CD4-positive, alpha-beta memory T cell (primary cell): Measurements from ENCODE around the gene GPR82. TPM values are rescaled to one million over a fixed set of nuclear protein-coding genes. Genes with fewer than 3 reads are reported as not detected.

Experiments
- CTCF ChIA-PET: fragments of 350-600 bp; sonication (Branson Sonifier 250); formaldehyde crosslinking; loops from one replicate; lab custom pipeline; 2021; ENCODE audit warnings: inconsistent platforms; ENCODE audit not compliant: partially characterized antibody; lab: Charles Lee
- POLR2A ChIA-PET: fragments of 350-600 bp; sonication (Branson Sonifier 250); formaldehyde crosslinking; loops from one replicate; lab custom pipeline; 2021; ENCODE audit not compliant: partially characterized antibody; lab: Charles Lee
- DNase-seq, 5 donors: peaks; one replicate each; pipeline versions ENCODE4 v3.0.0 to v3.0.0-alpha.2; 2020 to 2022; ENCODE audit warnings: mixed read lengths in 1 of 5
- H3K27ac ChIP-seq: one replicate; pipeline ENCODE4 v1.7.0; 2013; ENCODE audit warnings: low read depth, low read length
- H3K27me3 ChIP-seq: 2 replicates; pipeline ENCODE4 v1.7.0; 2013; ENCODE audit warnings: mild to moderate bottlenecking, low read length, moderate library complexity; ENCODE audit not compliant: insufficient read depth
- H3K36me3 ChIP-seq: 2 replicates; pipeline ENCODE4 v1.7.0; 2013; ENCODE audit warnings: mild to moderate bottlenecking, low read length, moderate library complexity; ENCODE audit not compliant: insufficient read depth
- H3K4me1 ChIP-seq: 2 replicates; pipeline ENCODE4 v1.7.0; 2013; ENCODE audit warnings: mild to moderate bottlenecking, low read length, moderate library complexity; ENCODE audit not compliant: insufficient read depth
- H3K4me3 ChIP-seq, 2 donors: one replicate each; pipeline ENCODE4 v1.7.0; 2013; ENCODE audit warnings: low read length in 2 of 2, mild to moderate bottlenecking in 1 of 2
- H3K9me3 ChIP-seq, 2 donors: one replicate each; pipeline ENCODE4 v1.7.0; 2013; ENCODE audit warnings: low read length in 2 of 2, control low read depth in 1 of 2; ENCODE audit not compliant: control insufficient read depth in 1 of 2
- H3K27ac Mint-ChIP-seq, 7 donors: one replicate each; pipeline ENCODE4 v1.8.0; 2020 to 2021; ENCODE audit warnings: mixed read lengths in 7 of 7, mild to moderate bottlenecking in 6 of 7, inconsistent platforms in 3 of 7, moderate library complexity in 3 of 7
- H3K27me3 Mint-ChIP-seq, 2 donors: one replicate each; pipeline ENCODE4 v1.8.0; 2020 to 2021; ENCODE audit warnings: mixed read lengths in 2 of 2
- H3K36me3 Mint-ChIP-seq, 2 donors: one replicate each; pipeline ENCODE4 v1.8.0; 2020 to 2021; ENCODE audit warnings: mixed read lengths in 2 of 2, inconsistent platforms in 1 of 2, mild to moderate bottlenecking in 1 of 2
- H3K4me1 Mint-ChIP-seq, 4 donors: one replicate each; pipeline ENCODE4 v1.8.0; 2020 to 2021; ENCODE audit warnings: mixed read lengths in 4 of 4, mild to moderate bottlenecking in 1 of 4
- H3K4me3 Mint-ChIP-seq, 8 donors: one replicate each; pipeline ENCODE4 v1.8.0; 2020 to 2021; ENCODE audit warnings: mixed read lengths in 8 of 8, mild to moderate bottlenecking in 7 of 8, moderate library complexity in 6 of 8, inconsistent platforms in 3 of 8
- H3K9me3 Mint-ChIP-seq, 8 donors: one replicate each; pipeline ENCODE4 v1.8.0; 2020 to 2021; ENCODE audit warnings: mixed read lengths in 8 of 8, mild to moderate bottlenecking in 5 of 8, inconsistent platforms in 3 of 8, moderate library complexity in 1 of 8
- intact Hi-C: fragments of 100-400 bp; cut with micrococcal nuclease; formaldehyde crosslinking; loops from one replicate; pipeline ENCODE4 v1.15.1; 2023
- polyA plus RNA-seq, 2 donors: library from polyadenylated mRNA; unstranded; fragments of 300-500 nt; fragmentation: Illumina TruSeq; gene quantifications; one replicate each; pipeline ENCODE4 v1.2.3, GENCODE V29; 2021
- total RNA-seq, 2 experiments: library from RNA; stranded (reverse); gene quantifications; one replicate each; pipeline ENCODE4 v1.2.3, GENCODE V29; 2021

The GPR82 gene
- total and polyA plus RNA-seq, 4 experiments from 2014 or later, result 0.13 to 0.37 TPM; not detected in 2

DNA sequence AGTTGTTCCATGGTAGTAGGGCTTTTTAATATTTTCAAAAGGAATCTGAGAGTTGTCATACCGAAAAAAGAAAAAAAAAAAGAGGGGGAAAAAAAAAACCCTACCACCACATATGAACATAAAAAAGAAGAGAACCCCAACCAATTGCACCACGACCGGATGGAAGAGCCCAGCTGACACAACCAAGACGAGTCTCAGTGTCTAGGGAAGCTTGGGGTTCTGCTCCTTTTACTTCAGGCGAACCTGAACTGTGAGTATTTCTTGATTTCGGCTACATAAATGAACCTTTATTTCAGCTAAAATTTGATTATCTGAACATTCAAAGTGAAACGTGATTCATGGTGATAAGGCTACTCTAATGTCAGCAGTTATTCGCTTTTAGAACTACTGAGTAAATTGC is 35.1 kb upstream of the GPR82 start, which contains the start of gene GPR34:
GPR34 (plus strand) TSS at position 139 of the 400 bp plus-strand sequence. CDS start 6,661 bp downstream, outside the sequence.
- CTCF ChIA-PET, result no interaction called here
- H3K9me3 Mint-ChIP-seq, result no peaks in the 10 kb centered on the region
- Histone ChIP-seq H3K9me3 (no peaks in the 10 kb centered on the region), H3K4me3 (no peak within 1 kb of the TSS), H3K36me3 (no peaks in the 10 kb centered on the region), H3K4me1 (peaks cover 13% of the 10 kb centered on the region), H3K27ac (no peak within 1 kb of the TSS), H3K27me3 (no peaks in the 10 kb centered on the region)
- POLR2A ChIA-PET, result no interaction called here
- DNase-seq, result peak in 3 of 5 donors; percentile 2 to 8 (median 5)
- peaks cover 18 to 42% (median 25%) of the 10 kb centered on the region in 4 donors for H3K4me1 Mint-ChIP-seq
- H3K36me3 Mint-ChIP-seq, result peaks cover 0 to 4% of the 10 kb centered on the region in 2 donors
- H3K4me3 Mint-ChIP-seq, result peak within 1 kb of the TSS in 4 of 8 donors; percentile 11 to 64 (median 34)
- intact Hi-C loops, result no loop called here
- H3K27me3 Mint-ChIP-seq, result no peaks in the 10 kb centered on the region
- H3K27ac Mint-ChIP-seq, result no peak within 1 kb of the TSS

DNA sequence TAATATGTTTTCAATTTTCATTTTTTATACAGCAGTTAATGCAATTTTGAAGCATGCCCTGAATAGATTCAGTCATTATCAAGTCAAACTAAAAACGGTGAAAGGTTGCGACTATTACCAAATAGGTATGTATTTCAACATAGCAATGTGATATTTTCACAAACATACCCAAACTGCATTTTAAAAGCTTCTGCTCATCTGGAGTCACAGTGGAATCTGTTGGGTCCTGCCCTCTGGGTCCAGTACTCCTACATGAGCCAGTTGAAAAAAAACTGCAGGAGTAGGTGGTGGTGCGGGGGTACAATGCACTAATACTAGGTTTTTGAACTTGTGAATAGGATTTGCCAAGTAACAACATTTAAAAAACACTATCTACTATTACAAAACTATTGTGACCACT is 34.3 kb upstream of the GPR82 start:
- Mint-ChIP-seq H3K4me3 (no peak overlapping the region), H3K4me1 (peaks cover 22 to 50% (median 30%) of the 10 kb centered on the region in 4 donors), H3K27ac (no peak overlapping the region), H3K27me3 (no peaks in the 10 kb centered on the region), H3K36me3 (peaks cover 0 to 7% of the 10 kb centered on the region in 2 donors), H3K9me3 (no peaks in the 10 kb centered on the region)
- CTCF ChIA-PET, result no interaction called here
- no peaks in the 10 kb centered on the region for H3K27me3 ChIP-seq
- no peaks in the 10 kb centered on the region for H3K36me3 ChIP-seq
- H3K27ac ChIP-seq, result no peak overlapping the region
- POLR2A ChIA-PET, result no interaction called here
- H3K4me1 ChIP-seq, result peaks cover 20% of the 10 kb centered on the region
- intact Hi-C loops, result no loop called here
- H3K4me3 ChIP-seq, result no peak overlapping the region
- no peaks in the 10 kb centered on the region for H3K9me3 ChIP-seq
- DNase-seq, result no peak

DNA sequence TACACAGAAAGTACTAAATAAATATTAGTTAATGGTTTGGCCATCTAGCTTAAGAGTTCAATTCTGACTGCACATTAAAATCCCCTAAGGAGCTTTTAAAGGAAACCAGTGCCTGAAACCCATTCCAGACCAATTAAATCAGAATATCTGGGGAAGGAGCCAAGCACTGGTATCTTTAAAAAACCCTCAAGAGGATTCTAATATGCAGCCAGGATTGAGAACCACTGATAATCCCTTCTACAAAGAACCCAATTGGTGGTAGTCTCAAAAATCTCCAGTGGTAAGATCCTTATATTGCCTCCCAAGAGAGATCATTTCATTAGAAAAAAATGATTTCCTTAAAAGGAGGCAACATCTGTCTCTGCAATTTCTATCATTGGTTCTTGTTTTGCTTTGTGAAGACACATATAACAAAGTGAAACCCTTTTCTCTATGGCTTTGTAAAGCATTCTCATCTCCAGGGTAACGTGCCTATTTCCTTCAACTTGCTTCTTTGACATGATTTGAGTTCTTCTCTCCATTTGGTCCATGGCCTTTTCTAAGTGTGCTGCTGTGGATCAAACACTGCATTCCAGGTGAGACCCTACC is 31.7 kb upstream of the GPR82 start:
- peak overlapping the region in 1 of 7 donors; percentile 77 for H3K27ac Mint-ChIP-seq
- Histone ChIP-seq H3K27ac (no peak overlapping the region), H3K4me3 (no peak overlapping the region), H3K36me3 (no peaks in the 10 kb centered on the region), H3K27me3 (no peaks in the 10 kb centered on the region), H3K4me1 (peaks cover 27% of the 10 kb centered on the region), H3K9me3 (no peaks in the 10 kb centered on the region)
- DNase-seq, result no peak
- no peaks in the 10 kb centered on the region for H3K9me3 Mint-ChIP-seq
- POLR2A ChIA-PET, result no interaction called here
- intact Hi-C loops, result no loop called here
- CTCF ChIA-PET, result no interaction called here
- H3K4me1 Mint-ChIP-seq, result peaks cover 29 to 62% (median 35%) of the 10 kb centered on the region in 4 donors
- H3K27me3 Mint-ChIP-seq, result no peaks in the 10 kb centered on the region
- peaks cover 0 to 14% of the 10 kb centered on the region in 2 donors for H3K36me3 Mint-ChIP-seq
- H3K4me3 Mint-ChIP-seq, result no peak overlapping the region

DNA sequence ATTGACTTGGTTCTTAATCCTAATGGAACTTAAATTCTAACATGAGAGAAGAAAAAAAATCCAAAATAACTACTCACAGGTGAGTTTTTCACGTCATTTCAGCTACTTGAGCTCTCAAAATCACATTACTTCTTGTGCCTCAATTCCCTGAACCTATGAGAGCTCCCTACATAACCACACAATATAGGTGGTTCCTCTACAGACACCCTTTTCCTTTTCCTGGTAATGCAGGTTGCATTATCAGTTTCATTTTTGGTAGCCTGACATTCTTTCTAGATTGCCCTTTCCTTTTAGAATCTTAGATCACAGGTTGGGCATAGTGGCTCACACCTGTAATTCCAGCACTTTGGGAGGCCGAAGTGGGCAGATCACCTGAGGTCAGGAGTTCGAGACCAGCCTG is 31.0 kb upstream of the GPR82 start:
- POLR2A ChIA-PET, result no interaction called here
- Mint-ChIP-seq H3K27ac (peak overlapping the region in 4 of 7 donors; percentile 15 to 58 (median 40)), H3K4me3 (peak overlapping the region in 3 of 8 donors; percentile 8 to 46 (median 43))

DNA sequence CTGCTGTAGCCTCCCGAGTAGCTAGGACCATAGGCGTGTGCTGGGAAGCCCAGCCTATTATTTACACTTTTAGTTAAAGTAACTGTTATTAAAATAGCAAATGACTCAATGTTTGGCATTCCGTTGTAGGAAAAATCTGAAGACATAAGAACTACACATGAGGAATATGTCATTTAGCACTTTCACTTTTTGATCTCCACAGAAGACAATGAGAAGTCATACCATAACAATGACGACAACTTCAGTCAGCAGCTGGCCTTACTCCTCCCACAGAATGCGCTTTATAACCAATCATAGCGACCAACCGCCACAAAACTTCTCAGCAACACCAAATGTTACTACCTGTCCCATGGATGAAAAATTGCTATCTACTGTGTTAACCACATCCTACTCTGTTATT is 28.6 kb upstream of the GPR82 start:
- peak; percentile 18 to 61 (median 35) for DNase-seq
- Mint-ChIP-seq H3K4me3 (peak overlapping the region in 2 of 8 donors; percentile 31 to 48), H3K9me3 (no peaks in the 10 kb centered on the region), H3K36me3 (peaks cover 0 to 16% of the 10 kb centered on the region in 2 donors), H3K27ac (peak overlapping the region in 4 of 7 donors; percentile 10 to 65 (median 14)), H3K27me3 (no peaks in the 10 kb centered on the region), H3K4me1 (peaks cover 24 to 46% (median 28%) of the 10 kb centered on the region in 4 donors)
- H3K4me1 ChIP-seq, result peaks cover 27% of the 10 kb centered on the region
- intact Hi-C loops, result no loop called here
- no peak overlapping the region for H3K4me3 ChIP-seq
- H3K36me3 ChIP-seq, result no peaks in the 10 kb centered on the region
- H3K27me3 ChIP-seq, result no peaks in the 10 kb centered on the region
- POLR2A ChIA-PET, result no interaction called here
- CTCF ChIA-PET, result no interaction called here
- no peak overlapping the region for H3K27ac ChIP-seq
- H3K9me3 ChIP-seq, result no peaks in the 10 kb centered on the region

More for the DNA sequence above, 31.0 kb upstream of the GPR82 start:
- peaks cover 29 to 62% (median 34%) of the 10 kb centered on the region in 4 donors for H3K4me1 Mint-ChIP-seq
- H3K36me3 Mint-ChIP-seq, result peaks cover 0 to 14% of the 10 kb centered on the region in 2 donors
- intact Hi-C loops, result no loop called here
- Histone ChIP-seq H3K4me3 (no peak overlapping the region), H3K27ac (no peak overlapping the region), H3K27me3 (no peaks in the 10 kb centered on the region), H3K9me3 (no peaks in the 10 kb centered on the region), H3K4me1 (peaks cover 27% of the 10 kb centered on the region), H3K36me3 (no peaks in the 10 kb centered on the region)
- no peak for DNase-seq
- H3K27me3 Mint-ChIP-seq, result no peaks in the 10 kb centered on the region
- H3K9me3 Mint-ChIP-seq, result no peaks in the 10 kb centered on the region
- CTCF ChIA-PET, result no interaction called here

DNA sequence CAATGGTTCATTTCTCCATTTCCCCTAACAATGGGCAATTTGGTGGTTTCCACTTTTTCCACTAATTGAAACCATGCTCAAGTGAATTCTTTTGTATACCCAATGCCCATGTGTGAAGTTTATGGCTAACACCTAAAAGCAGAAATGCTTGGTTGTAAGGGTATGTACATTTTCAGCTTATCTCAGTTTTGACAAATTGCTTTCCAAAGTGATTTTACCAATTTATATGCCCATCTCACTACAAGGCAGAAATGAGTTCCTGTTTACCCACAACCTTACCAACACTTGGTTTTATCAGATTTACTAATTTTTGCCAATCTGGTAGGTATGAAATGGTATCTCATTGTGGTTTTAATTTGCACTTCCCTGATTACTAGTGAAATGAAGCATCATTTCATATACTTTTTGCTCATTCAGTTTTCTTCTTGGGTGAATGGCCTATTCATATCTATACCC is 20.4 kb upstream of the GPR82 start:
- peaks cover 0 to 12% of the 10 kb centered on the region in 2 donors for H3K36me3 Mint-ChIP-seq
- H3K4me3 Mint-ChIP-seq, result no peak overlapping the region
- peaks cover 18 to 32% (median 25%) of the 10 kb centered on the region in 4 donors for H3K4me1 Mint-ChIP-seq
- ChIA-PET POLR2A (interaction anchor here (0.8 kb wide), 1 partner anchor 546 kb away, joined by 3 read pairs; no protein-coding TSS in a partner anchor), CTCF (no interaction called here)
- H3K4me1 ChIP-seq, result peaks cover 30% of the 10 kb centered on the region
- H3K9me3 ChIP-seq, result no peaks in the 10 kb centered on the region
- no peaks in the 10 kb centered on the region for H3K27me3 Mint-ChIP-seq
- intact Hi-C loops, result no loop called here
- H3K4me3 ChIP-seq, result no peak overlapping the region
- no peaks in the 10 kb centered on the region for H3K36me3 ChIP-seq
- H3K27ac ChIP-seq, result no peak overlapping the region
- H3K27ac Mint-ChIP-seq, result no peak overlapping the region
- no peaks in the 10 kb centered on the region for H3K27me3 ChIP-seq
- DNase-seq, result no peak
- H3K9me3 Mint-ChIP-seq, result no peaks in the 10 kb centered on the region

DNA sequence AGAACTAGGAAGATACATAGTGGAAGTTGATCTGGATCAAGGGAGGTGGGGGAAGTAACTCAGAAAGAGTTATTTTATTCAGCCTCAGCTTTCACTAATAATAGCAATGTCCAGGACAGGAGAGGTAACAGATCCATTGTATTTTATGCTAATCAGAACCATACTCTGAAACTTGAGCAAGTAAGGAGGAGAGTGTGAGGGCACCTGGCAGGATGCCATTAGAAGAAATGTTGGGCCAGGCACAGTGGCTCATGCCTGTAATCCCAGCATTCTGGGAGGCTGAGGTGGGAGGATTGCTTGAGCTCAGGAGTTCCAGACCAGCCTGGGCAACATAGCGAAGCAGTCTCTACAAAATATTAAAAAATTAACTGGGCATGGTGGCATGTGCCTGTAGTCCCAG is 18.9 kb upstream of the GPR82 start:
- H3K36me3 Mint-ChIP-seq, result peaks cover 0 to 14% of the 10 kb centered on the region in 2 donors
- ChIA-PET POLR2A (interaction anchor here (1.6 kb wide), 1 partner anchor 15 kb away, joined by 4 read pairs; no protein-coding TSS in a partner anchor), CTCF (no interaction called here)
- no peak overlapping the region for H3K4me3 Mint-ChIP-seq
- H3K9me3 Mint-ChIP-seq, result no peaks in the 10 kb centered on the region
- H3K27ac Mint-ChIP-seq, result peak overlapping the region in 2 of 7 donors; percentile 52 to 68
- Histone ChIP-seq H3K27me3 (no peaks in the 10 kb centered on the region), H3K36me3 (no peaks in the 10 kb centered on the region), H3K27ac (no peak overlapping the region), H3K9me3 (no peaks in the 10 kb centered on the region), H3K4me1 (peaks cover 30% of the 10 kb centered on the region), H3K4me3 (no peak overlapping the region)
- intact Hi-C loops, result no loop called here
- H3K4me1 Mint-ChIP-seq, result peaks cover 20 to 37% (median 29%) of the 10 kb centered on the region in 4 donors
- no peak for DNase-seq
- no peaks in the 10 kb centered on the region for H3K27me3 Mint-ChIP-seq
